Left kidney (tissue), 2 donors: ENCODE data around the gene CCNJ. TPM values are rescaled to one million over a fixed set of nuclear protein-coding genes. Genes with fewer than 3 reads are reported as not detected.

Experiments used
- DNase-seq: peaks from one replicate; pipeline ENCODE4 v3.0.0-alpha.2; 2013
- polyA plus RNA-seq: library from polyadenylated mRNA; unstranded; fragments of 120-200 nt; gene quantifications from one replicate; pipeline ENCODE4 v1.2.1, GENCODE V29; 2013; ENCODE audit not compliant: insufficient read length

CCNJ gene
- polyA plus RNA-seq, 1 donor, result 21.4 TPM

GRCh38 chr10:96053985-96054384, 10.6 kb downstream of the CCNJ start:
- no peak for DNase-seq

- no peak for DNase-seq
These were observed 13.4 kb downstream of the CCNJ start for GRCh38 chr10:96056787-96057186.

- no peak for DNase-seq
These were observed 17.8 kb downstream of the CCNJ start for GRCh38 chr10:96061232-96061631.

GRCh38 chr10:96072674-96073073, 29.3 kb downstream of the CCNJ start:
- no peak for DNase-seq

GRCh38 chr10:96073722-96074121, 30.3 kb downstream of the CCNJ start:
- no peak for DNase-seq

- DNase-seq, result no peak
These were observed 31.4 kb downstream of the CCNJ start for GRCh38 chr10:96074776-96075175.

- no peak for DNase-seq
These were observed 32.6 kb downstream of the CCNJ start for GRCh38 chr10:96075977-96076376.

- DNase-seq, result no peak
These were observed 33.8 kb downstream of the CCNJ start for GRCh38 chr10:96077156-96077555.

GRCh38 chr10:96082153-96082552, 38.8 kb downstream of the CCNJ start:
- DNase-seq, result no peak

- DNase-seq, result no peak
These were observed 39.4 kb downstream of the CCNJ start for GRCh38 chr10:96082748-96083147.

GRCh38 chr10:96089116-96089515, 45.7 kb downstream of the CCNJ start:
- peak; percentile 12 for DNase-seq

GRCh38 chr10:96089670-96090462, 46.5 kb downstream of the CCNJ start:
- DNase-seq, result peak; percentile 95

- no peak for DNase-seq
These were observed 47.0 kb downstream of the CCNJ start for GRCh38 chr10:96090463-96090800.

- DNase-seq, result no peak
These were observed 49.8 kb downstream of the CCNJ start for GRCh38 chr10:96092999-96093767.

- no peak for DNase-seq
These were observed 50.6 kb downstream of the CCNJ start for GRCh38 chr10:96093948-96094347.

GRCh38 chr10:96096958-96097357, 53.6 kb downstream of the CCNJ start:
- DNase-seq, result no peak

- no peak for DNase-seq
These were observed 54.5 kb downstream of the CCNJ start for GRCh38 chr10:96097865-96098264.

- no peak for DNase-seq
These were observed 64.2 kb downstream of the CCNJ start for GRCh38 chr10:96107623-96108038.

Other genes with a start within 250 kb of the CCNJ start
- 3.3 TPM for gene CC2D2B, start 135.6 kb upstream of the CCNJ start, polyA plus RNA-seq
- 69.9 TPM for gene ZNF518A, start 86.7 kb downstream of the CCNJ start, polyA plus RNA-seq
- 53.6 TPM for gene BLNK, start 228.0 kb downstream of the CCNJ start, polyA plus RNA-seq